ENCODE data around the gene BANP. TPM values are rescaled to one million over a fixed set of nuclear protein-coding genes. Genes with fewer than 3 reads are reported as not detected.
"Not testable (repeated sequence)": the region's sequence is repeated elsewhere in the genome, so short reads cannot be mapped to it uniquely, and the experiment has no call there.

Gene BANP
- total and polyA plus RNA-seq, 4 donors = 10.3 to 56.6 (median 20.1) TPM

DNA sequence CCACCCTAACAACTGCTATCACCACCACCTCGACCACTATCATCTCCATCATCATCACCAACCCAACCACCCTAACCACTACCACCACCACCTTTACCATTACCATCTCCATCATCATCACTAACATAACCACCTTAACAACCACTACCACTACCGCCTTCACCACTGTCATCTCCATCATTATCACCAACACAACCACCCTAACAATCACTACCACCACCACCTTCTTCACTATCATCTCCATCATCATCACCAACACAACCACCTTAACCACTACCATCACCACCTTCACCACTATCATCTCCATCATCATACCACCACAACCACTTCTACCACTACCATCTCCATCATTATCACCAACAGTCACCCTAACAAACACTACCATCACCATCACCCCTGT, 101.4 kb downstream of the BANP start:
- DNase-seq (no peak), ATAC-seq (ENCODE audit: insufficient read depth, low FRiP score) (no peak)
- Histone ChIP-seq H3K9me3 (ENCODE audit: control insufficient read depth in 4 of 4, insufficient read depth in 3 of 4, low read length in 3 of 4) (peaks cover 0 to 3% (median 0%) of the 10 kb centered on the region in 4 donors), H3K4me1 (ENCODE audit: control insufficient read depth in 5 of 5, insufficient read depth in 5 of 5, low read length in 5 of 5) (no peaks in the 10 kb centered on the region), H3K27ac (ENCODE audit: low read depth in 1 of 2, low read length in 1 of 2) (no peak overlapping the region), H3K36me3 (ENCODE audit: control insufficient read depth in 4 of 4, insufficient read depth in 4 of 4, low read length in 4 of 4) (peaks cover 6 to 15% (median 10%) of the 10 kb centered on the region in 4 donors), H3K4me3 (no peak overlapping the region), H3K9ac (ENCODE audit: insufficient read depth in 1 of 2, low read length in 2 of 2) (no peak overlapping the region), H3K27me3 (ENCODE audit: control insufficient read depth in 3 of 3, insufficient read depth in 3 of 3, low read length in 2 of 3) (no peaks in the 10 kb centered on the region)
- WGBS, 2 donors = 76 to 96% methylated on average over 2 of the region's 2 CpGs
- TF ChIP-seq, protein P1, sequence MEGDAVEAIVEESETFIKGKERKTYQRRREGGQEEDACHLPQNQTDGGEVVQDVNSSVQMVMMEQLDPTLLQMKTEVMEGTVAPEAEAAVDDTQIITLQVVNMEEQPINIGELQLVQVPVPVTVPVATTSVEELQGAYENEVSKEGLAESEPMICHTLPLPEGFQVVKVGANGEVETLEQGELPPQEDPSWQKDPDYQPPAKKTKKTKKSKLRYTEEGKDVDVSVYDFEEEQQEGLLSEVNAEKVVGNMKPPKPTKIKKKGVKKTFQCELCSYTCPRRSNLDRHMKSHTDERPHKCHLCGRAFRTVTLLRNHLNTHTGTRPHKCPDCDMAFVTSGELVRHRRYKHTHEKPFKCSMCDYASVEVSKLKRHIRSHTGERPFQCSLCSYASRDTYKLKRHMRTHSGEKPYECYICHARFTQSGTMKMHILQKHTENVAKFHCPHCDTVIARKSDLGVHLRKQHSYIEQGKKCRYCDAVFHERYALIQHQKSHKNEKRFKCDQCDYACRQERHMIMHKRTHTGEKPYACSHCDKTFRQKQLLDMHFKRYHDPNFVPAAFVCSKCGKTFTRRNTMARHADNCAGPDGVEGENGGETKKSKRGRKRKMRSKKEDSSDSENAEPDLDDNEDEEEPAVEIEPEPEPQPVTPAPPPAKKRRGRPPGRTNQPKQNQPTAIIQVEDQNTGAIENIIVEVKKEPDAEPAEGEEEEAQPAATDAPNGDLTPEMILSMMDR (IDR thresholded peaks at IDR 0.05; ENCODE audit: control extremely low read depth, extremely low read depth) = no peak

DNA sequence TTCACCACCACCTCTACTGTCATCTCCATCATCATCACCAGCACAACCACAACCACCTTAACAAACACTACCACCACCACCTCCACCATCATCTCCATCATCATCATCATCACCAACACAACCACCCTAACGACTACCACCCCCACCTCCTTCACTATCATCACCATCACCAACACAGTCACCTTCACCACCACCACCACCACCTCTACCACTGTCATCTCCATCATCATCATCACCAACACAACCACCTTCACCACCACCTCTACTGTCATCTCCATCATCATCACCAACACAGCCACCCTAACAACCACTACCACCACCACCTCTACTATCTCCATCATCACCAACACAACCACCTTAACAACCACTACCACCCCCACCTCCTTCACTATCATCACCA, 102.2 kb downstream of the BANP start:
- 96% methylated on average over 1 of the region's 1 CpG; no CpG with 5 or more reads in 1 of the 2 donors for WGBS, 2 donors

DNA sequence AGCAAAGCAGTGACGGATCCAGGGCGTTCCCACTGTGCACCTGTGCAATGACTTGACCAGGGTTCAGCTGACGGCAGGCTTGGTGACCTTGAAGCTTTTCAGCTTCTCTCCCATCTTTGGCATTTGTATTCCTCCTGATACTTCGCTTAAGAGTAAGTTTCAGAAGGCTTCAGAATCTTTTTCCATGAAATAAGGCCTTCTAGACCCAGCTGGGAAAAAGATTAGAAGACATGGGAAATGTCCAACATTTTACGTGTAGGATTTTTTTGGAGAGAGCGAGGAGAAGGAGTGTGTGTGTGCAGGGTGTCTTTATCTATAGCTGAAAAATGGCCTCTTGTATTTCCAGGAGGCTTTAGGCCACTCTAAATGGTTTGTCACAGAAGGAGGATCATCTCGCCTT, 104.1 kb downstream of the BANP start:
- Histone ChIP-seq H3K9ac (ENCODE audit: insufficient read depth in 1 of 2, low read length in 2 of 2) (no peak overlapping the region), H3K27me3 (ENCODE audit: control insufficient read depth in 3 of 3, insufficient read depth in 3 of 3, low read length in 2 of 3) (no peaks in the 10 kb centered on the region), H3K4me3 (no peak overlapping the region), H3K4me1 (ENCODE audit: control insufficient read depth in 5 of 5, insufficient read depth in 5 of 5, low read length in 5 of 5) (no peaks in the 10 kb centered on the region), H3K36me3 (ENCODE audit: control insufficient read depth in 4 of 4, insufficient read depth in 4 of 4, low read length in 4 of 4) (peaks cover 0 to 25% (median 9%) of the 10 kb centered on the region in 4 donors), H3K9me3 (ENCODE audit: control insufficient read depth in 4 of 4, insufficient read depth in 3 of 4, low read length in 3 of 4) (peaks cover 0 to 3% (median 0%) of the 10 kb centered on the region in 4 donors), H3K27ac (ENCODE audit: low read depth in 1 of 2, low read length in 1 of 2) (no peak overlapping the region)
- DNase-seq (no peak), ATAC-seq (ENCODE audit: insufficient read depth, low FRiP score) (no peak)
- 97 to 98% methylated on average over 7 of the region's 7 CpGs for WGBS, 2 donors
- TF ChIP-seq, protein P1 (IDR thresholded peaks at IDR 0.05; ENCODE audit: control extremely low read depth, extremely low read depth) = no peak

More for the DNA sequence above, 102.2 kb downstream of the BANP start:
- not testable (repeated sequence) for H3K9ac ChIP-seq (ENCODE audit: insufficient read depth in 1 of 2, low read length in 2 of 2); H3K9me3 ChIP-seq (ENCODE audit: control insufficient read depth in 4 of 4, insufficient read depth in 3 of 4, low read length in 3 of 4); H3K27me3 ChIP-seq (ENCODE audit: control insufficient read depth in 3 of 3, insufficient read depth in 3 of 3, low read length in 2 of 3); DNase-seq; ATAC-seq (ENCODE audit: insufficient read depth, low FRiP score); H3K4me3 ChIP-seq; H3K4me1 ChIP-seq (ENCODE audit: control insufficient read depth in 5 of 5, insufficient read depth in 5 of 5, low read length in 5 of 5); H3K27ac ChIP-seq (ENCODE audit: low read depth in 1 of 2, low read length in 1 of 2)
- H3K36me3 ChIP-seq (ENCODE audit: control insufficient read depth in 4 of 4, insufficient read depth in 4 of 4, low read length in 4 of 4) = peaks cover 5 to 21% (median 10%) of the 10 kb centered on the region in 4 donors

DNA sequence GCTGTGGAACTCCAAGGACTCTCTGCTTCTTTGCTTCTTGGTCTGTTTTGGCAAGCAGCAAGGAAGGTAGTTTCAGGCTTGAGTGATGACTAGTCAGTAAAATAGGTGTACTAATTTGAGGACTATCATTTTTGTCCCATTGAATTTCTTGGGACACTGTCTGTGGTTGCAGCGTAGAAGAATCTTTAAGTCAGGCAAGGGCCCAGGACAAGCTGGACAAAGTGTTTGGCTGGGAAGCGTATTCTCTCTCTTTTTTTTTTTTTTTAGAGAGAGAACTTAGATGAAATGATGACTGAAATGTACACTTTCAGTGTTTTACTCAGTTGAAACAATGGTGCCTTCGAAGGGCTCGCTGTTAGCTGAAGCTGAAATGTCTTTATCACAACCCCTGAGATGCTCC, 105.0 kb downstream of the BANP start:
- H3K27ac ChIP-seq (ENCODE audit: low read depth in 1 of 2, low read length in 1 of 2) = no peak overlapping the region
- TF ChIP-seq, protein P1 (IDR thresholded peaks at IDR 0.05; ENCODE audit: control extremely low read depth, extremely low read depth) = no peak
- no peaks in the 10 kb centered on the region for H3K4me1 ChIP-seq (ENCODE audit: control insufficient read depth in 5 of 5, insufficient read depth in 5 of 5, low read length in 5 of 5)
- no peaks in the 10 kb centered on the region for H3K27me3 ChIP-seq (ENCODE audit: control insufficient read depth in 3 of 3, insufficient read depth in 3 of 3, low read length in 2 of 3)
- no peak for DNase-seq
- H3K36me3 ChIP-seq (ENCODE audit: control insufficient read depth in 4 of 4, insufficient read depth in 4 of 4, low read length in 4 of 4) = peaks cover 0 to 22% (median 9%) of the 10 kb centered on the region in 4 donors
- H3K9me3 ChIP-seq (ENCODE audit: control insufficient read depth in 4 of 4, insufficient read depth in 3 of 4, low read length in 3 of 4) = peaks cover 0 to 3% (median 0%) of the 10 kb centered on the region in 4 donors
- no peak overlapping the region for H3K9ac ChIP-seq (ENCODE audit: insufficient read depth in 1 of 2, low read length in 2 of 2)
- WGBS, 2 donors = 84 to 86% methylated on average over 4 of the region's 4 CpGs
- no peak overlapping the region for H3K4me3 ChIP-seq
- ATAC-seq (ENCODE audit: insufficient read depth, low FRiP score) = no peak

Measured in lung (tissue), 12 donors.